Measurements from ENCODE around the gene DCLK2.

Gene DCLK2

GRCh38 chr4:150078041-150078578, at the start of gene DCLK2:
DCLK2 (plus strand) TSS chr4:150078445; CDS start chr4:150079028, 583 bp downstream.
- DNase-seq: no peak

- no peak for DNase-seq
These were observed 45.7 kb upstream of the DCLK2 start for GRCh38 chr4:150032541-150032940.

- DNase-seq: no peak
These were observed 45.2 kb upstream of the DCLK2 start for GRCh38 chr4:150033081-150033480.

GRCh38 chr4:150033901-150034300, 44.3 kb upstream of the DCLK2 start:
- no peak for DNase-seq

GRCh38 chr4:150037251-150037856, 40.9 kb upstream of the DCLK2 start:
- DNase-seq: no peak

GRCh38 chr4:150038335-150039076, 39.7 kb upstream of the DCLK2 start:
- no peak for DNase-seq

GRCh38 chr4:150039274-150040127, 38.7 kb upstream of the DCLK2 start:
- DNase-seq: no peak

GRCh38 chr4:150044517-150044916, 33.7 kb upstream of the DCLK2 start:
- no peak for DNase-seq

GRCh38 chr4:150045410-150045809, 32.8 kb upstream of the DCLK2 start:
- DNase-seq: no peak

- no peak for DNase-seq
These were observed 31.5 kb upstream of the DCLK2 start for GRCh38 chr4:150046728-150047217.

- DNase-seq: no peak
These were observed 30.7 kb upstream of the DCLK2 start for GRCh38 chr4:150047546-150047945.

- DNase-seq: no peak
These were observed 28.6 kb upstream of the DCLK2 start for GRCh38 chr4:150049682-150050081.

- no peak for DNase-seq
These were observed 27.7 kb upstream of the DCLK2 start for GRCh38 chr4:150050566-150050965.

- no peak for DNase-seq
These were observed 27.1 kb upstream of the DCLK2 start for GRCh38 chr4:150051111-150051510.

GRCh38 chr4:150055467-150055866, 22.8 kb upstream of the DCLK2 start:
- DNase-seq: no peak

GRCh38 chr4:150056569-150056968, 21.7 kb upstream of the DCLK2 start:
- no peak for DNase-seq

- no peak for DNase-seq
These were observed 17.0 kb upstream of the DCLK2 start for GRCh38 chr4:150061086-150061776.

GRCh38 chr4:150063128-150063527, 15.1 kb upstream of the DCLK2 start:
- no peak for DNase-seq

- no peak for DNase-seq
These were observed 12.5 kb upstream of the DCLK2 start for GRCh38 chr4:150065740-150066139.

GRCh38 chr4:150067859-150068258, 10.4 kb upstream of the DCLK2 start:
- DNase-seq: no peak

- DNase-seq: no peak
These were observed 9.8 kb upstream of the DCLK2 start for GRCh38 chr4:150068300-150068960.

GRCh38 chr4:150069353-150069752, 8.9 kb upstream of the DCLK2 start:
- DNase-seq: no peak
